WERI-Rb-1 (cell line): ENCODE results near the gene TRAF3.

ENCODE experiments used
- DNase-seq: peaks from one replicate; pipeline ENCODE4 v3.0.0-alpha.2; 2020
- H3K27ac ChIP-seq: fragments of 250-450 bp; sonication (Bioruptor Pico); 2 replicates; pipeline ENCODE4 v1.5.1; 2020; ENCODE audit warnings: mild to moderate bottlenecking, moderate library complexity
- H3K27me3 ChIP-seq: fragments of 250-450 bp; sonication (Bioruptor Pico); 2 replicates; pipeline ENCODE4 v1.5.1; 2021; ENCODE audit warnings: mild to moderate bottlenecking, low read depth, moderate library complexity; ENCODE audit not compliant: insufficient read depth, severe bottlenecking
- H3K36me3 ChIP-seq: fragments of 250-450 bp; sonication (Bioruptor Pico); 2 replicates; pipeline ENCODE4 v1.5.1; 2020; ENCODE audit warnings: mild to moderate bottlenecking, moderate library complexity
- H3K4me3 ChIP-seq: 2 replicates; pipeline ENCODE4 v1.5.1; 2011; ENCODE audit warnings: low read depth, mild to moderate bottlenecking, control low read depth, low read length
- H3K9me3 ChIP-seq: fragments of 250-450 bp; sonication (Bioruptor Pico); 2 replicates; pipeline ENCODE4 v1.5.1; 2021; ENCODE audit warnings: mild to moderate bottlenecking, moderate library complexity; ENCODE audit not compliant: severe bottlenecking
- TF ChIP-seq, protein P1 (sequence below): IDR thresholded peaks from 2 replicates; pipeline ENCODE4 v1.5.1; 2011; ENCODE audit warnings: low read depth, mild to moderate bottlenecking, control low read depth, inconsistent platforms, low read length

TRAF3 gene

DNA sequence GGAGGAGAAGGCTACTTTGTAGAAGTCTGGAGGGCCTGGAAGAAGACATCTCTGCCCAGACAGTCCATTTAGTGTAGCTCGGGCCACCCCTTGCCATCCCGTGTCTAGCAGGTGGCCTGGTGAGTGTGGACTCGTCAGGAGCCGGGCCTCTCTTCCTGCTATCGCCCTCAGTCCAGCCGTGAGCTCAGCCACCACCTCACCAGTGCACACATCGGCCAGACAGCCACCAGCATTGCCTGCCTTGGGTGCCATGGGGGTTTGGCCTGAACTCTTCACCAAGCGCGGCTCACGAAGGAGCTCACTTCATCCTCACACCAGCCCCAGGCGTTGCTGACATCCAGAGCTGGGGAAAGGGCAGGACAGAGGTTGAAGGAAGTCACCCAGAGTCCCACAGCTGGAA, 19.6 kb upstream of the TRAF3 start:
- no peak overlapping the region for H3K4me3 ChIP-seq
- no peaks in the 10 kb centered on the region for H3K9me3 ChIP-seq
- H3K27ac ChIP-seq: no peak overlapping the region
- no peak for DNase-seq
- H3K36me3 ChIP-seq: no peaks in the 10 kb centered on the region
- TF ChIP-seq, protein P1, sequence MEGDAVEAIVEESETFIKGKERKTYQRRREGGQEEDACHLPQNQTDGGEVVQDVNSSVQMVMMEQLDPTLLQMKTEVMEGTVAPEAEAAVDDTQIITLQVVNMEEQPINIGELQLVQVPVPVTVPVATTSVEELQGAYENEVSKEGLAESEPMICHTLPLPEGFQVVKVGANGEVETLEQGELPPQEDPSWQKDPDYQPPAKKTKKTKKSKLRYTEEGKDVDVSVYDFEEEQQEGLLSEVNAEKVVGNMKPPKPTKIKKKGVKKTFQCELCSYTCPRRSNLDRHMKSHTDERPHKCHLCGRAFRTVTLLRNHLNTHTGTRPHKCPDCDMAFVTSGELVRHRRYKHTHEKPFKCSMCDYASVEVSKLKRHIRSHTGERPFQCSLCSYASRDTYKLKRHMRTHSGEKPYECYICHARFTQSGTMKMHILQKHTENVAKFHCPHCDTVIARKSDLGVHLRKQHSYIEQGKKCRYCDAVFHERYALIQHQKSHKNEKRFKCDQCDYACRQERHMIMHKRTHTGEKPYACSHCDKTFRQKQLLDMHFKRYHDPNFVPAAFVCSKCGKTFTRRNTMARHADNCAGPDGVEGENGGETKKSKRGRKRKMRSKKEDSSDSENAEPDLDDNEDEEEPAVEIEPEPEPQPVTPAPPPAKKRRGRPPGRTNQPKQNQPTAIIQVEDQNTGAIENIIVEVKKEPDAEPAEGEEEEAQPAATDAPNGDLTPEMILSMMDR: no peak
- H3K27me3 ChIP-seq: no peaks in the 10 kb centered on the region

DNA sequence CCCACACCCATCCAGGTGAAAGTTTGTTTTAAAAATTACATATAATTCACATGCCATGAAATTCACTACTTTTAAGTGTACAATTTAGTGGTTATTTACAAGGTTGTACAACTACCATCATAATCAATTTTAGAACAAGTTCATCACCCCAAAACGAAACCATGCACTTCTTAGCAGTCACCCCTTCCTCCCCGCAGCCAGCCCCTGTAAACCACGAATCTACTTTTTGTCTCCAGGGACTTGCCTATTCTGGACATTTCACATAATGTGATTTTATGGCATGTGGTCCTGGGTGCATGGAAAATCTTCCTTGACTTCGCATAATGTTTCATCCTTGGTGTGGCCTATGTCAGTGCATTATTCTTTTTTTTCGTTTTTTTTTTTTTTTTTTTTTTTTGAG, 19.2 kb upstream of the TRAF3 start:
- Histone ChIP-seq H3K9me3 (no peaks in the 10 kb centered on the region), H3K4me3 (no peak overlapping the region), H3K27me3 (no peaks in the 10 kb centered on the region), H3K27ac (no peak overlapping the region), H3K36me3 (no peaks in the 10 kb centered on the region)
- no peak for DNase-seq
- TF ChIP-seq, protein P1: no peak

GRCh38 chr14:102759456-102760187, 17.6 kb upstream of the TRAF3 start:
- Histone ChIP-seq H3K9me3 (no peaks in the 10 kb centered on the region), H3K27me3 (no peaks in the 10 kb centered on the region), H3K36me3 (no peaks in the 10 kb centered on the region), H3K4me3 (no peak overlapping the region), H3K27ac (no peak overlapping the region)
- TF ChIP-seq, protein P1: no peak
- no peak for DNase-seq

GRCh38 chr14:102760496-102761193, 16.6 kb upstream of the TRAF3 start:
- no peak for DNase-seq
- no peak overlapping the region for H3K27ac ChIP-seq
- H3K27me3 ChIP-seq: no peaks in the 10 kb centered on the region
- H3K4me3 ChIP-seq: no peak overlapping the region
- TF ChIP-seq, protein P1: no peak
- H3K36me3 ChIP-seq: no peaks in the 10 kb centered on the region
- no peaks in the 10 kb centered on the region for H3K9me3 ChIP-seq

DNA sequence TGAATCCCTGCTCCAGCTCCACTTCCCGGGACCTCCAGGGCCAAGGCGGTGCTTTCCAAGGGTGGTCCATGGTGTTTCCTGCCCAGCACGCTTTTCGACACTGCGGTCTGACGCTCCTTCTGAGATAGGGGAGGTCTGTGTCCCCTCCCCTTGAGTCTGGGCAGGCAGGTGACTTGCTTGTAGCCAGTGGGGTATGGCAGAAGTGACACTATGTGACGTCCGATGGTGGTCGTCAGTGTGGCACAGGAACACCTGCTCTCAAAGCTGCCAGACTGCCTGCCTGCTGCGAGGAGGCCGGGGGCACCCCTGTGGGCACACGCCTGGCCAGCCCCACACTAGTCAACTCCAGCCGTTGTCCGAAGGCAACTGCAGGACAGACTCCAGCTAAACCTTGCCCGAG, 16.0 kb upstream of the TRAF3 start:
- TF ChIP-seq, protein P1: no peak
- no peak overlapping the region for H3K4me3 ChIP-seq
- no peak for DNase-seq
- H3K36me3 ChIP-seq: no peaks in the 10 kb centered on the region
- H3K9me3 ChIP-seq: no peaks in the 10 kb centered on the region
- H3K27me3 ChIP-seq: no peaks in the 10 kb centered on the region
- H3K27ac ChIP-seq: no peak overlapping the region
